SU-DHL-6 (cell line): ENCODE results near the gene ACMSD.
"Not testable (repeated sequence)": the region's sequence is repeated elsewhere in the genome, so short reads cannot be mapped to it uniquely, and the experiment has no call there.

Experiments used
- H2AFZ ChIP-seq: fragments of 200-600 bp; sonication (generic); 2 replicates; pipeline ENCODE4 v1.6.1; 2014; ENCODE audit warnings: low read depth, mild to moderate bottlenecking, moderate library complexity, mixed read lengths, antibody characterized with exemption, low read length; ENCODE audit not compliant: severe bottlenecking
- H3F3A ChIP-seq: fragments of 200-600 bp; shearing (Covaris generic); 2 replicates; pipeline ENCODE4 v1.6.0; 2016; ENCODE audit warnings: antibody characterized with exemption, mild to moderate bottlenecking; ENCODE audit not compliant: insufficient read depth
- H3K27ac ChIP-seq: fragments of 200-600 bp; sonication (generic); 2 replicates; pipeline ENCODE4 v1.5.1; 2016; ENCODE audit warnings: low read depth, mild to moderate bottlenecking, low read length, moderate library complexity, mixed read lengths
- H3K27me3 ChIP-seq: fragments of 200-600 bp; sonication (generic), shearing (Covaris generic); 2 replicates; pipeline ENCODE4 v1.6.0; 2014; ENCODE audit warnings: mild to moderate bottlenecking, low read length
- H3K36me3 ChIP-seq: fragments of 200-600 bp; sonication (generic); 2 replicates; pipeline ENCODE4 v1.6.1; 2014; ENCODE audit warnings: mild to moderate bottlenecking, low read length, mixed read lengths
- H3K4me2 ChIP-seq: fragments of 300-600, 200-600 bp; shearing (Covaris generic), sonication (generic); 2 replicates; pipeline ENCODE4 v1.6.0; 2014; ENCODE audit warnings: low read length, low read depth, mild to moderate bottlenecking; ENCODE audit not compliant: poor library complexity, severe bottlenecking
- H3K4me3 ChIP-seq: fragments of 200-600 bp; sonication (generic); 2 replicates; pipeline ENCODE4 v1.5.1; 2014; ENCODE audit warnings: antibody characterized with exemption, low read length, mild to moderate bottlenecking, mixed read lengths; ENCODE audit not compliant: insufficient read depth, poor library complexity, severe bottlenecking
- H3K79me2 ChIP-seq: fragments of 200-600 bp; sonication (generic); 2 replicates; pipeline ENCODE4 v1.6.1; 2014; ENCODE audit warnings: mild to moderate bottlenecking, low read length, moderate library complexity; ENCODE audit not compliant: insufficient read depth
- H3K9ac ChIP-seq: fragments of 200-600 bp; sonication (generic); 2 replicates; pipeline ENCODE4 v1.7.0; 2014; ENCODE audit warnings: mild to moderate bottlenecking, low read length
- H3K9me2 ChIP-seq: fragments of 200-600 bp; sonication (generic); replicated peaks from 2 replicates; pipeline ENCODE4 v1.6.1; 2014; ENCODE audit warnings: low read length; ENCODE audit not compliant: insufficient read depth
- H3K9me3 ChIP-seq: fragments of 200-600 bp; sonication (generic); 2 replicates; pipeline ENCODE4 v1.6.1; 2014; ENCODE audit warnings: low read length, mixed read lengths; ENCODE audit not compliant: insufficient read depth
- H4K20me1 ChIP-seq: fragments of 200-600 bp; sonication (generic); 2 replicates; pipeline ENCODE4 v1.6.1; 2014; ENCODE audit warnings: low read depth, mild to moderate bottlenecking, antibody characterized with exemption, low read length, moderate library complexity, mixed read lengths
- EZH2phosphoT487 ChIP-seq: fragments of 200-600 bp; sonication (generic), shearing (Covaris generic); conservative IDR thresholded peaks from 2 replicates; pipeline ENCODE4 v1.6.1; 2018; ENCODE audit warnings: mild to moderate bottlenecking, antibody characterized with exemption, low read length, moderate library complexity, mixed read lengths
- TF ChIP-seq, protein P1 (sequence below): fragments of 200-600 bp; sonication (generic); IDR thresholded peaks from one replicate; pipeline ENCODE4 v1.5.1; 2017; ENCODE audit warnings: antibody characterized with exemption, mild to moderate bottlenecking, low read length, moderate library complexity; ENCODE audit not compliant: insufficient read depth, poor library complexity, severe bottlenecking

The ACMSD gene

GRCh38 chr2:134845719-134846118 lies 7.3 kb downstream of the ACMSD start:
- Histone ChIP-seq H3K27me3 (no peaks in the 10 kb centered on the region), H3K4me3 (no peak overlapping the region), H3K9me3 (no peaks in the 10 kb centered on the region), H3K4me2 (no peak overlapping the region), H3F3A (no peaks in the 10 kb centered on the region), H3K79me2 (no peaks in the 10 kb centered on the region), H3K9me2 (no peaks in the 10 kb centered on the region), H3K27ac (no peak overlapping the region), H2AFZ (no peak overlapping the region), H4K20me1 (no peaks in the 10 kb centered on the region), H3K9ac (no peak overlapping the region), H3K36me3 (no peaks in the 10 kb centered on the region)
- no peak for TF ChIP-seq EZH2phosphoT487
- TF ChIP-seq, protein P1, sequence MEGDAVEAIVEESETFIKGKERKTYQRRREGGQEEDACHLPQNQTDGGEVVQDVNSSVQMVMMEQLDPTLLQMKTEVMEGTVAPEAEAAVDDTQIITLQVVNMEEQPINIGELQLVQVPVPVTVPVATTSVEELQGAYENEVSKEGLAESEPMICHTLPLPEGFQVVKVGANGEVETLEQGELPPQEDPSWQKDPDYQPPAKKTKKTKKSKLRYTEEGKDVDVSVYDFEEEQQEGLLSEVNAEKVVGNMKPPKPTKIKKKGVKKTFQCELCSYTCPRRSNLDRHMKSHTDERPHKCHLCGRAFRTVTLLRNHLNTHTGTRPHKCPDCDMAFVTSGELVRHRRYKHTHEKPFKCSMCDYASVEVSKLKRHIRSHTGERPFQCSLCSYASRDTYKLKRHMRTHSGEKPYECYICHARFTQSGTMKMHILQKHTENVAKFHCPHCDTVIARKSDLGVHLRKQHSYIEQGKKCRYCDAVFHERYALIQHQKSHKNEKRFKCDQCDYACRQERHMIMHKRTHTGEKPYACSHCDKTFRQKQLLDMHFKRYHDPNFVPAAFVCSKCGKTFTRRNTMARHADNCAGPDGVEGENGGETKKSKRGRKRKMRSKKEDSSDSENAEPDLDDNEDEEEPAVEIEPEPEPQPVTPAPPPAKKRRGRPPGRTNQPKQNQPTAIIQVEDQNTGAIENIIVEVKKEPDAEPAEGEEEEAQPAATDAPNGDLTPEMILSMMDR: no peak

DNA sequence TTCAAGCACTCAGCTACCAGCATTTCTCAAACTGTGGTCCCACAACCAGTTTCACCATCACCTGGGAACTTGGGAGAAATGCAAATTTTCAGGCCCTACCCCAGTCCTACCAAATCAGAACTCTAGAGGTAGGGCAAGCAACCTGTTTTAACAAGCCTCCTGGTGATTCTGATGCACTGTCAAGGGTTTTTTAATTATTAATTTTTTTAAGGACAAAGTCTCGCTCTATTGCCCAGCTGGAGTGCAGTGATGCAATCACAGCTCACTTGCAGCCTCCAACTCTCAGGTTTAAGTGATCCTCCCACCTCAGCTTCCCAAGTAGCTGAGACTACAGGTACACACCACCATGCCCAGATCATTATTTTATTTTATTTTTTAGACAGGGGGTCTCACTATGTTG lies 7.8 kb downstream of the ACMSD start:
- TF ChIP-seq, protein P1: no peak
- no peak for TF ChIP-seq EZH2phosphoT487
- H3K36me3 ChIP-seq: no peaks in the 10 kb centered on the region
- H3K79me2 ChIP-seq: no peaks in the 10 kb centered on the region
- H3K9me3 ChIP-seq: no peaks in the 10 kb centered on the region
- H3K4me2 ChIP-seq: no peak overlapping the region
- H3F3A ChIP-seq: no peaks in the 10 kb centered on the region
- H3K27ac ChIP-seq: no peak overlapping the region
- no peaks in the 10 kb centered on the region for H4K20me1 ChIP-seq
- H3K9me2 ChIP-seq: no peaks in the 10 kb centered on the region
- no peak overlapping the region for H3K4me3 ChIP-seq
- no peak overlapping the region for H3K9ac ChIP-seq
- no peaks in the 10 kb centered on the region for H3K27me3 ChIP-seq
- no peak overlapping the region for H2AFZ ChIP-seq

- H3F3A ChIP-seq, H3K9me3 ChIP-seq, H2AFZ ChIP-seq, H3K79me2 ChIP-seq, H3K36me3 ChIP-seq, H3K9me2 ChIP-seq, H3K4me3 ChIP-seq, H3K27me3 ChIP-seq, H3K4me2 ChIP-seq, H3K27ac ChIP-seq, H3K9ac ChIP-seq, H4K20me1 ChIP-seq: not testable (repeated sequence)
Measured at GRCh38 chr2:134847582-134847981, 9.2 kb downstream of the ACMSD start.

- H2AFZ ChIP-seq: no peak overlapping the region
- H3K27me3 ChIP-seq: no peaks in the 10 kb centered on the region
- H3K4me2 ChIP-seq: no peak overlapping the region
- H3K27ac ChIP-seq: no peak overlapping the region
- no peaks in the 10 kb centered on the region for H3K9me2 ChIP-seq
- H4K20me1 ChIP-seq: no peaks in the 10 kb centered on the region
- H3F3A ChIP-seq: no peaks in the 10 kb centered on the region
- H3K4me3 ChIP-seq: no peak overlapping the region
- no peak overlapping the region for H3K9ac ChIP-seq
- no peaks in the 10 kb centered on the region for H3K9me3 ChIP-seq
- no peaks in the 10 kb centered on the region for H3K36me3 ChIP-seq
- TF ChIP-seq, protein P1: no peak
- no peak for TF ChIP-seq EZH2phosphoT487
- no peaks in the 10 kb centered on the region for H3K79me2 ChIP-seq
Measured at GRCh38 chr2:134852518-134852917, 14.1 kb downstream of the ACMSD start.
